GM12878 (cell line): Measurements from ENCODE around the gene AKAP13. TPM values are rescaled to one million over a fixed set of nuclear protein-coding genes. Genes with fewer than 3 reads are reported as not detected.

ENCODE experiments used
- ATAC-seq: fragments of 200-7000 bp; cut with Tn5 transposase; 3 replicates; pipeline ENCODE4 v1.9.1; 2020; ENCODE audit warnings: mild to moderate bottlenecking, moderate library complexity
- BruUV-seq: library from RNA; stranded (reverse); fragments of 400-500 nt; replicated peaks from 2 replicates; lab custom pipeline; 2021; lab: Mats Ljungman, UMichigan
- CTCF ChIA-PET: fragments of 300-600 bp; sonication (Branson Sonifier 250); formaldehyde crosslinking; extraction: SDS; loops from one replicate; lab custom pipeline; 2021; ENCODE audit warnings: inconsistent platforms; lab: Yijun Ruan, JAX
- POLR2A ChIA-PET: fragments of 350-600 bp; formaldehyde crosslinking; extraction: SDS; loops from one replicate; lab custom pipeline; 2021; ENCODE audit warnings: inconsistent platforms; lab: Charles Lee
- RAD21 ChIA-PET: fragments of 300-600 bp; sonication (Branson Sonifier 250); formaldehyde crosslinking; loops from one replicate; lab custom pipeline; 2023; ENCODE audit warnings: antibody characterized with exemption; ENCODE audit not compliant: unreplicated experiment; lab: Charles Lee
- SMC1A ChIA-PET: fragments of 300-600 bp; sonication (Branson Sonifier 250); formaldehyde crosslinking; loops from one replicate; lab custom pipeline; 2023; ENCODE audit not compliant: unreplicated experiment, uncharacterized antibody; lab: Charles Lee
- DNase-seq: peaks from one replicate; pipeline ENCODE4 v3.0.0-alpha.2; 2011; ENCODE audit warnings: low read depth, low spot score
- FAIRE-seq: peaks from 3 replicates; lab custom pipeline; 2011; peaks lifted over from hg19 to GRCh38; lab: Jason Lieb, UNC
- H2AFZ ChIP-seq: 2 replicates; pipeline ENCODE4 v1.6.0; 2011; ENCODE audit warnings: low read depth, low read length, control low read depth; ENCODE audit not compliant: control insufficient read depth
- H3K27ac ChIP-seq: 2 replicates; pipeline ENCODE4 v1.5.1; 2011; ENCODE audit warnings: control low read depth; ENCODE audit not compliant: control insufficient read depth, insufficient read depth
- H3K27me3 ChIP-seq, 2 experiments: replicated peaks in 1 of 2; 2 replicates each; pipeline versions ENCODE4 v1.6.0 to v1.6.1; 2011; ENCODE audit warnings: low read length in 1 of 2; ENCODE audit not compliant: control insufficient read depth in 2 of 2, insufficient read depth in 2 of 2
- H3K36me3 ChIP-seq, 2 experiments: 2 replicates each; pipeline ENCODE4 v1.5.1; 2011; ENCODE audit warnings: low read length in 1 of 2; ENCODE audit not compliant: control insufficient read depth in 2 of 2, insufficient read depth in 2 of 2
- H3K4me1 ChIP-seq: 2 replicates; pipeline ENCODE4 v1.6.1; 2011; ENCODE audit warnings: mild to moderate bottlenecking, low read length, moderate library complexity, mixed read lengths; ENCODE audit not compliant: control insufficient read depth, insufficient read depth
- H3K4me2 ChIP-seq: 2 replicates; pipeline ENCODE4 v1.6.0; 2011; ENCODE audit warnings: control low read depth; ENCODE audit not compliant: control insufficient read depth, insufficient read depth
- H3K4me3 ChIP-seq: fragments of 200-600 bp; sonication (generic); 2 replicates; pipeline ENCODE4 v1.5.1; 2016
- H3K79me2 ChIP-seq: 2 replicates; pipeline ENCODE4 v1.6.0; 2011; ENCODE audit warnings: low read length; ENCODE audit not compliant: control insufficient read depth, insufficient read depth
- H3K9ac ChIP-seq: 2 replicates; pipeline ENCODE4 v1.8.0; 2011; ENCODE audit warnings: low read length, control low read depth, mixed read lengths; ENCODE audit not compliant: control insufficient read depth, insufficient read depth
- H3K9me3 ChIP-seq: replicated peaks from 3 replicates; pipeline ENCODE4 v1.5.1; 2011; ENCODE audit warnings: mild to moderate bottlenecking, low read length; ENCODE audit not compliant: control insufficient read depth, insufficient read depth
- H4K20me1 ChIP-seq: 2 replicates; pipeline ENCODE4 v1.6.0; 2011; ENCODE audit not compliant: control insufficient read depth, insufficient read depth
- HDAC6 ChIP-seq: fragments of 200-600 bp; sonication (generic); IDR thresholded peaks from one replicate; pipeline ENCODE4 v1.8.0; 2017; ENCODE audit warnings: antibody characterized with exemption; ENCODE audit not compliant: unreplicated experiment
- STAT3 ChIP-seq: IDR thresholded peaks from 2 replicates; pipeline ENCODE4 v1.6.1; 2011; ENCODE audit warnings: low read depth, low read length, improper control_type of control experiment
- WGBS: methylation state at CpG from one replicate; pipeline ENCODE4 v1.1.6; 2016; ENCODE audit warnings: low lambda C conversion rate; ENCODE audit not compliant: insufficient replicate concordance, insufficient coverage; ENCODE audit errors: missing lambda C conversion rate; 5-methylcytosine and 5-hydroxymethylcytosine counted together
- in situ Hi-C: fragments of 300-500 bp; cut with MboI; formaldehyde crosslinking; loops from 9 replicates; pipeline ENCODE4 v1.14.3; 2018; ENCODE audit warnings: mixed read lengths
- intact Hi-C: fragments of 100-400 bp; cut with micrococcal nuclease; formaldehyde crosslinking; loops from one replicate; pipeline ENCODE4 v1.14.2; 2022; ENCODE audit not compliant: unreplicated experiment
- polyA plus RNA-seq, 11 experiments: library from polyadenylated mRNA; depleted of rRNA in 4 of 11; unstranded in 6 of 11; stranded (reverse) in 5 of 11; fragments of >200 nt; fragmentation: Nextera tagmentation in 4 of 11; fragmentation: Illumina TruSeq in 1 of 11; extraction: Ambion mirVana in 4 of 11; extraction: Trizol in 1 of 11; gene quantifications; 1 replicate in 1 of 11; 2 replicates in 10 of 11; pipeline versions ENCODE4 v1.2.1 to v1.2.3, GENCODE V29; 2011 to 2016; ENCODE audit warnings: inconsistent platforms in 2 of 11, missing spikeins in 2 of 11, low read depth in 1 of 11
- total RNA-seq, 4 experiments: library from RNA; depleted of rRNA in 3 of 4; stranded (reverse); fragments of >200 nt in 3 of 4; fragmentation: Illumina TruSeq in 1 of 4; extraction: Trizol in 1 of 4; gene quantifications; 2 replicates each; pipeline versions ENCODE4 v1.2.1 to v1.2.3, GENCODE V29; 2013 to 2021
- TF ChIP-seq, protein P1 (sequence below): fragments of 450-650 bp; formaldehyde crosslinking; IDR thresholded peaks from 2 replicates; pipeline ENCODE4 v1.4.0; 2020; ENCODE audit warnings: mild to moderate bottlenecking, moderate library complexity
- TF ChIP-seq, protein P2 (sequence below): fragments of 450-650 bp; formaldehyde crosslinking; IDR thresholded peaks from 2 replicates; pipeline ENCODE4 v1.4.0; 2022; ENCODE audit warnings: mild to moderate bottlenecking, moderate library complexity
- TF ChIP-seq, protein P3 (sequence below): IDR thresholded peaks from 2 replicates; pipeline ENCODE4 v1.6.1; 2011; ENCODE audit warnings: mild to moderate bottlenecking, low read depth, low read length, moderate library complexity; ENCODE audit not compliant: insufficient replicate concordance
- TF ChIP-seq, protein P4 (sequence below): fragments of 450-650 bp; IDR thresholded peaks from 2 replicates; pipeline ENCODE4 v1.6.1; 2017; ENCODE audit warnings: antibody characterized with exemption, mild to moderate bottlenecking, moderate library complexity

Gene AKAP13
- total and polyA plus RNA-seq, 10 of the 15 experiments (the other 5 are each of a cell fraction or from before 2014, with no cell fraction given): 14.4 to 74.9 (median 55.1) TPM

DNA sequence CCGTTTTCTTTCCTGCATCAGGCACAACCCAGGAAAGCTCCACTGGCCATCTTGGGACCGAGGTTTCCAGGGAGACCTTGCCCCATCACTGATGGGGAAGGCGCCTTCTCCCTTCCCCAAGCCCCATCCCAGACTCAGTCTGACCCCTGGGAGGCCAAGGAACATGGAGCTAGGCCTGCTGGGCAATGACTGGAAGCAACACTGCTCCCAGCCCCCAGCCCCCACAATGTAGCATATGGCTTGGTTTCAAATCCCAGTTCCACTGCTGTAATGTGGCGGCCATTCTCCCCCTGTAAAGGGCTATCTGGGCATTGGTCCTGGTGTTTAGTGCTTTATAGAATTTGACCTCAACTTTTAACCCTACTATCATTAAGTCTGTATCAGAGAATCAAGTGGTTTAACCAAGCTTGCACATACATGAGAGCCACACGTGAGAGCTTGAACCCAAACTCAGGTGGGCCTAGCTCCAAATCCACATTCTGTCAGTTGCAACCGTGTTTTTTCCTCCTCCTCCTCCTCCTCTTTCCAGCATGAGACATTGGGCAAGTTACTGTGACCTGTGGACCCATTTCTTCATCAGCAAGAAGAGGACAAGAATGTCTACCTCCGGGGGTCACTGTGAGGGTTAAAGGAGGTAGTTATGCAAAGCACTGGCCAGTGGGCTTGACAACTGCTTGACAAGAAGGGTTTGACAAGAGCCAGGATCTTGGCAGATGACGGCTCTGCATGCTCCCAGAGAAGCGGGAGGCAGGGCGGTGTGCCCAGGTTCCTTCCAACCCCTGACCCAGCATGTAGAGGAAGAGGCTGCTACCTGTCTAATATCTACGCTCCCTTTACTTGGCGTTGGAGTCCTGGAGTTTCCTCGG, 376.9 kb downstream of the AKAP13 start (continued):
- TF ChIP-seq, protein P1, sequence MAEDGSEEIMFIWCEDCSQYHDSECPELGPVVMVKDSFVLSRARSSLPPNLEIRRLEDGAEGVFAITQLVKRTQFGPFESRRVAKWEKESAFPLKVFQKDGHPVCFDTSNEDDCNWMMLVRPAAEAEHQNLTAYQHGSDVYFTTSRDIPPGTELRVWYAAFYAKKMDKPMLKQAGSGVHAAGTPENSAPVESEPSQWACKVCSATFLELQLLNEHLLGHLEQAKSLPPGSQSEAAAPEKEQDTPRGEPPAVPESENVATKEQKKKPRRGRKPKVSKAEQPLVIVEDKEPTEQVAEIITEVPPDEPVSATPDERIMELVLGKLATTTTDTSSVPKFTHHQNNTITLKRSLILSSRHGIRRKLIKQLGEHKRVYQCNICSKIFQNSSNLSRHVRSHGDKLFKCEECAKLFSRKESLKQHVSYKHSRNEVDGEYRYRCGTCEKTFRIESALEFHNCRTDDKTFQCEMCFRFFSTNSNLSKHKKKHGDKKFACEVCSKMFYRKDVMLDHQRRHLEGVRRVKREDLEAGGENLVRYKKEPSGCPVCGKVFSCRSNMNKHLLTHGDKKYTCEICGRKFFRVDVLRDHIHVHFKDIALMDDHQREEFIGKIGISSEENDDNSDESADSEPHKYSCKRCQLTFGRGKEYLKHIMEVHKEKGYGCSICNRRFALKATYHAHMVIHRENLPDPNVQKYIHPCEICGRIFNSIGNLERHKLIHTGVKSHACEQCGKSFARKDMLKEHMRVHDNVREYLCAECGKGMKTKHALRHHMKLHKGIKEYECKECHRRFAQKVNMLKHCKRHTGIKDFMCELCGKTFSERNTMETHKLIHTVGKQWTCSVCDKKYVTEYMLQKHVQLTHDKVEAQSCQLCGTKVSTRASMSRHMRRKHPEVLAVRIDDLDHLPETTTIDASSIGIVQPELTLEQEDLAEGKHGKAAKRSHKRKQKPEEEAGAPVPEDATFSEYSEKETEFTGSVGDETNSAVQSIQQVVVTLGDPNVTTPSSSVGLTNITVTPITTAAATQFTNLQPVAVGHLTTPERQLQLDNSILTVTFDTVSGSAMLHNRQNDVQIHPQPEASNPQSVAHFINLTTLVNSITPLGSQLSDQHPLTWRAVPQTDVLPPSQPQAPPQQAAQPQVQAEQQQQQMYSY (CRISPR knock-in tag): no peak

DNA sequence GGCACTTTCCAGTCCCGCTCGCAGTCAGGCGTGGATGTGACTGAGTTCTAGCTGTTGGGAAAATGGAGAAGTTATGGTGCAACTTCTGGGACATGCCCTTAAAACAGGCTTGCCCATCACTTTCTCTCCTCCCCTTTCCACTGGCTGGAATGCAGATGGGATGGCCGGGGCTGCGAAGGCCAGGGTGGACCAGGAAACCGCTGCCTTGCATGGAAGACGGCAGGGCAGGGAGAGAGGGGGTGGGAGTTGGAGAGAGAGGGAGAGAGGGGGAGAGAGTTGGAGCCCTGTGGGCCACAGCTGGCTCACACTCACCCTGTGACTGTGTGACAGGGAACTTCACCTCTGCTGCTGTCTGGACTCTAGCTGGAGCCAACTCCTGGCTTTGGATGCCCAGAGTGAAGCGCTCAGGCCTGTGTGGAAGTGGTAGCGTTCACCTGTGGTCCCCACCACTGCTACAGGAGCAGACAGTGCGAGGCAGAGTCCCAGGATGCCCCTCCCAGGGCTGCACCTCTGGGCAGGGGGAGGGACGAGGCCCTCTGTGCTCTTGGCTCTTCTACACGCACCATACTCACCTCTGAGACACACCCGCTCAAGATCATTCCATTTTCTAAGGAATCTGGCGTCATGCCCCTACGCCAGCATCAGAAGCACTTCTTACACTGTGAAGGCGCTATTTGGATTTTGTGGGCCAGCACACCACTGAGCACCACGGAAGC, 377.7 kb downstream of the AKAP13 start:
- intact Hi-C loops (no loop called here), in situ Hi-C loops (no loop called here)
- no peak overlapping the region for H3K4me3 ChIP-seq
- H3K36me3 ChIP-seq: no peaks in the 10 kb centered on the region; a peak in 1 of 4 replicates
- no peak overlapping the region for H3K27ac ChIP-seq
- no peaks in the 10 kb centered on the region for H3K79me2 ChIP-seq
- ATAC-seq (no peak), FAIRE-seq (no peak), DNase-seq (no peak)
- H3K4me1 ChIP-seq: no peaks in the 10 kb centered on the region
- RAD21 ChIA-PET: no interaction called here
- H4K20me1 ChIP-seq: no peaks in the 10 kb centered on the region
- H3K9me3 ChIP-seq: no peaks in the 10 kb centered on the region
- SMC1A ChIA-PET: no interaction called here
- no TSS peak for BruUV-seq
- POLR2A ChIA-PET: interaction anchor here (0.5 kb wide), 1 partner anchor 29 kb away, joined by 7 read pairs; no protein-coding TSS in a partner anchor
- H3K9ac ChIP-seq: no peak overlapping the region
- H2AFZ ChIP-seq: no peak overlapping the region
- no peak overlapping the region for H3K4me2 ChIP-seq
- CTCF ChIA-PET: no interaction called here
- 66% methylated on average over 17 of the region's 17 CpGs for WGBS
- no peaks in the 10 kb centered on the region for H3K27me3 ChIP-seq
- TF ChIP-seq, protein P2, sequence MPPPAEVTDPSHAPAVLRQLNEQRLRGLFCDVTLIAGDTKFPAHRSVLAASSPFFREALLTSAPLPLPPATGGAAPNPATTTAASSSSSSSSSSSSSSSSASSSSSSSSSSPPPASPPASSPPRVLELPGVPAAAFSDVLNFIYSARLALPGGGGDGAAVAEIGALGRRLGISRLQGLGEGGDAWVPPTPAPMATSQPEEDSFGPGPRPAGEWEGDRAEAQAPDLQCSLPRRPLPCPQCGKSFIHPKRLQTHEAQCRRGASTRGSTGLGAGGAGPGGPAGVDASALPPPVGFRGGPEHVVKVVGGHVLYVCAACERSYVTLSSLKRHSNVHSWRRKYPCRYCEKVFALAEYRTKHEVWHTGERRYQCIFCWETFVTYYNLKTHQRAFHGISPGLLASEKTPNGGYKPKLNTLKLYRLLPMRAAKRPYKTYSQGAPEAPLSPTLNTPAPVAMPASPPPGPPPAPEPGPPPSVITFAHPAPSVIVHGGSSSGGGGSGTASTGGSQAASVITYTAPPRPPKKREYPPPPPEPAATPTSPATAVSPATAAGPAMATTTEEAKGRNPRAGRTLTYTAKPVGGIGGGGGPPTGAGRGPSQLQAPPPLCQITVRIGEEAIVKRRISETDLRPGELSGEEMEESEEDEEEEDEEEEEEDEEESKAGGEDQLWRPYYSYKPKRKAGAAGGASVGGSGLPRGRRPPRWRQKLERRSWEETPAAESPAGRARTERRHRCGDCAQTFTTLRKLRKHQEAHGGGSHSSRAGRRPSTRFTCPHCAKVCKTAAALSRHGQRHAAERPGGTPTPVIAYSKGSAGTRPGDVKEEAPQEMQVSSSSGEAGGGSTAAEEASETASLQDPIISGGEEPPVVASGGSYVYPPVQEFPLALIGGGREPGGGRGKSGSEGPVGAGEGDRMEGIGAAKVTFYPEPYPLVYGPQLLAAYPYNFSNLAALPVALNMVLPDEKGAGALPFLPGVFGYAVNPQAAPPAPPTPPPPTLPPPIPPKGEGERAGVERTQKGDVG: no peak
- no peak for TF ChIP-seq HDAC6
- TF ChIP-seq, protein P3, sequence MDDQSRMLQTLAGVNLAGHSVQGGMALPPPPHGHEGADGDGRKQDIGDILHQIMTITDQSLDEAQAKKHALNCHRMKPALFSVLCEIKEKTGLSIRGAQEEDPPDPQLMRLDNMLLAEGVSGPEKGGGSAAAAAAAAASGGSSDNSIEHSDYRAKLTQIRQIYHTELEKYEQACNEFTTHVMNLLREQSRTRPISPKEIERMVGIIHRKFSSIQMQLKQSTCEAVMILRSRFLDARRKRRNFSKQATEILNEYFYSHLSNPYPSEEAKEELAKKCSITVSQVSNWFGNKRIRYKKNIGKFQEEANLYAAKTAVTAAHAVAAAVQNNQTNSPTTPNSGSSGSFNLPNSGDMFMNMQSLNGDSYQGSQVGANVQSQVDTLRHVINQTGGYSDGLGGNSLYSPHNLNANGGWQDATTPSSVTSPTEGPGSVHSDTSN: no peak
- TF ChIP-seq, protein P4, sequence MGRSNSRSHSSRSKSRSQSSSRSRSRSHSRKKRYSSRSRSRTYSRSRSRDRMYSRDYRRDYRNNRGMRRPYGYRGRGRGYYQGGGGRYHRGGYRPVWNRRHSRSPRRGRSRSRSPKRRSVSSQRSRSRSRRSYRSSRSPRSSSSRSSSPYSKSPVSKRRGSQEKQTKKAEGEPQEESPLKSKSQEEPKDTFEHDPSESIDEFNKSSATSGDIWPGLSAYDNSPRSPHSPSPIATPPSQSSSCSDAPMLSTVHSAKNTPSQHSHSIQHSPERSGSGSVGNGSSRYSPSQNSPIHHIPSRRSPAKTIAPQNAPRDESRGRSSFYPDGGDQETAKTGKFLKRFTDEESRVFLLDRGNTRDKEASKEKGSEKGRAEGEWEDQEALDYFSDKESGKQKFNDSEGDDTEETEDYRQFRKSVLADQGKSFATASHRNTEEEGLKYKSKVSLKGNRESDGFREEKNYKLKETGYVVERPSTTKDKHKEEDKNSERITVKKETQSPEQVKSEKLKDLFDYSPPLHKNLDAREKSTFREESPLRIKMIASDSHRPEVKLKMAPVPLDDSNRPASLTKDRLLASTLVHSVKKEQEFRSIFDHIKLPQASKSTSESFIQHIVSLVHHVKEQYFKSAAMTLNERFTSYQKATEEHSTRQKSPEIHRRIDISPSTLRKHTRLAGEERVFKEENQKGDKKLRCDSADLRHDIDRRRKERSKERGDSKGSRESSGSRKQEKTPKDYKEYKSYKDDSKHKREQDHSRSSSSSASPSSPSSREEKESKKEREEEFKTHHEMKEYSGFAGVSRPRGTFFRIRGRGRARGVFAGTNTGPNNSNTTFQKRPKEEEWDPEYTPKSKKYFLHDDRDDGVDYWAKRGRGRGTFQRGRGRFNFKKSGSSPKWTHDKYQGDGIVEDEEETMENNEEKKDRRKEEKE: no peak
- TF ChIP-seq STAT3: no peak
